Panc1 (cell line): ENCODE results near the gene EIF4G3.

Experiments used
- POLR2AphosphoS5 ChIP-seq: IDR thresholded peaks from 2 replicates; pipeline ENCODE4 v1.6.1; 2012; ENCODE audit warnings: mild to moderate bottlenecking, low read depth, low read length, moderate library complexity
- SIN3A ChIP-seq: IDR thresholded peaks from 2 replicates; pipeline ENCODE4 v1.6.1; 2012; ENCODE audit warnings: low read depth, mild to moderate bottlenecking, low read length, moderate library complexity, borderline replicate concordance; ENCODE audit not compliant: insufficient read depth
- TCF7L2 ChIP-seq: IDR thresholded peaks from 2 replicates; pipeline ENCODE4 v1.6.1; 2011; ENCODE audit warnings: mild to moderate bottlenecking, low read depth, low read length, inconsistent platforms
- TF ChIP-seq, protein P1 (sequence below): fragments of 450-650 bp; IDR thresholded peaks from 2 replicates; pipeline ENCODE4 v1.5.1; 2017; ENCODE audit warnings: mild to moderate bottlenecking
- TF ChIP-seq, protein P2 (sequence below), 2 experiments: IDR thresholded peaks; 2 replicates each; pipeline ENCODE4 v1.6.1; 2011 to 2012; ENCODE audit warnings: low read depth in 2 of 2, control low read depth in 1 of 2, low read length in 1 of 2, mild to moderate bottlenecking in 1 of 2, moderate library complexity in 1 of 2; ENCODE audit not compliant: insufficient read depth in 1 of 2

DNA sequence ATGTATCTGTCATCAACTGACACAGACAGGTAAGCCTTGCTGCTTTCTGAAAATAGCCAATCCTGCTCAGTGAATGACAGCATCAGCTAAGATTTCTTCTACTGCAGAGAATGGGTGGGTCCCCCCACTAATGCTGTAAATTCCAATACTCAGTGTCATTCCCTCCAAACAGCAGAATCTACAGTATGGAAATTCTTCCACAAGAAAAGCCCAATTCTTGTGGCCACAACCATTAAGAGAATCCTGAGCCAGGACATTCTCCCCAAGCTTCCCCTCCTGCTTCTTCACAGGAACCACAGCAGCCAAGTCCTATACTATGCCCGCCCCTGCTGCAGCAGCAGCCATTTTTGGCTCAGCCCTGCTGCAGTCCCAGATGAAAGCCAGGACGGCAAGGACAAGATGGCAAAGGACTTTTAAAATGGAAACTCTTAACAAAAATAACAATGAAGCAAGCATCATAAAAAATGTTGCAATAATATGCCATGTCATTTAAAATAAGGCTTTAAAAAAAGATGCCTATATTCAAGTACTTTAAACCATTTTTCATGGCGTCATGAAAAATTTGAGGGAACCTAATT, 26.8 kb downstream of the EIF4G3 start:
- TF ChIP-seq, protein P1, sequence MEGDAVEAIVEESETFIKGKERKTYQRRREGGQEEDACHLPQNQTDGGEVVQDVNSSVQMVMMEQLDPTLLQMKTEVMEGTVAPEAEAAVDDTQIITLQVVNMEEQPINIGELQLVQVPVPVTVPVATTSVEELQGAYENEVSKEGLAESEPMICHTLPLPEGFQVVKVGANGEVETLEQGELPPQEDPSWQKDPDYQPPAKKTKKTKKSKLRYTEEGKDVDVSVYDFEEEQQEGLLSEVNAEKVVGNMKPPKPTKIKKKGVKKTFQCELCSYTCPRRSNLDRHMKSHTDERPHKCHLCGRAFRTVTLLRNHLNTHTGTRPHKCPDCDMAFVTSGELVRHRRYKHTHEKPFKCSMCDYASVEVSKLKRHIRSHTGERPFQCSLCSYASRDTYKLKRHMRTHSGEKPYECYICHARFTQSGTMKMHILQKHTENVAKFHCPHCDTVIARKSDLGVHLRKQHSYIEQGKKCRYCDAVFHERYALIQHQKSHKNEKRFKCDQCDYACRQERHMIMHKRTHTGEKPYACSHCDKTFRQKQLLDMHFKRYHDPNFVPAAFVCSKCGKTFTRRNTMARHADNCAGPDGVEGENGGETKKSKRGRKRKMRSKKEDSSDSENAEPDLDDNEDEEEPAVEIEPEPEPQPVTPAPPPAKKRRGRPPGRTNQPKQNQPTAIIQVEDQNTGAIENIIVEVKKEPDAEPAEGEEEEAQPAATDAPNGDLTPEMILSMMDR = no peak
- TF ChIP-seq POLR2AphosphoS5 (no peak), SIN3A (no peak), TCF7L2 (no peak)
- TF ChIP-seq, protein P2, sequence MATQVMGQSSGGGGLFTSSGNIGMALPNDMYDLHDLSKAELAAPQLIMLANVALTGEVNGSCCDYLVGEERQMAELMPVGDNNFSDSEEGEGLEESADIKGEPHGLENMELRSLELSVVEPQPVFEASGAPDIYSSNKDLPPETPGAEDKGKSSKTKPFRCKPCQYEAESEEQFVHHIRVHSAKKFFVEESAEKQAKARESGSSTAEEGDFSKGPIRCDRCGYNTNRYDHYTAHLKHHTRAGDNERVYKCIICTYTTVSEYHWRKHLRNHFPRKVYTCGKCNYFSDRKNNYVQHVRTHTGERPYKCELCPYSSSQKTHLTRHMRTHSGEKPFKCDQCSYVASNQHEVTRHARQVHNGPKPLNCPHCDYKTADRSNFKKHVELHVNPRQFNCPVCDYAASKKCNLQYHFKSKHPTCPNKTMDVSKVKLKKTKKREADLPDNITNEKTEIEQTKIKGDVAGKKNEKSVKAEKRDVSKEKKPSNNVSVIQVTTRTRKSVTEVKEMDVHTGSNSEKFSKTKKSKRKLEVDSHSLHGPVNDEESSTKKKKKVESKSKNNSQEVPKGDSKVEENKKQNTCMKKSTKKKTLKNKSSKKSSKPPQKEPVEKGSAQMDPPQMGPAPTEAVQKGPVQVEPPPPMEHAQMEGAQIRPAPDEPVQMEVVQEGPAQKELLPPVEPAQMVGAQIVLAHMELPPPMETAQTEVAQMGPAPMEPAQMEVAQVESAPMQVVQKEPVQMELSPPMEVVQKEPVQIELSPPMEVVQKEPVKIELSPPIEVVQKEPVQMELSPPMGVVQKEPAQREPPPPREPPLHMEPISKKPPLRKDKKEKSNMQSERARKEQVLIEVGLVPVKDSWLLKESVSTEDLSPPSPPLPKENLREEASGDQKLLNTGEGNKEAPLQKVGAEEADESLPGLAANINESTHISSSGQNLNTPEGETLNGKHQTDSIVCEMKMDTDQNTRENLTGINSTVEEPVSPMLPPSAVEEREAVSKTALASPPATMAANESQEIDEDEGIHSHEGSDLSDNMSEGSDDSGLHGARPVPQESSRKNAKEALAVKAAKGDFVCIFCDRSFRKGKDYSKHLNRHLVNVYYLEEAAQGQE (IDR thresholded peaks at IDR 0.05; ENCODE audit: insufficient read depth in 1 of 2, low read depth in 2 of 2, low read length in 1 of 2) = no peak
